ENCODE data around the gene STK36.
A peak's percentile ranks its signal among the peaks of the same experiment; 100 is the strongest.

Gene STK36

GRCh38 chr2:218733171-218734021 lies 61.5 kb downstream of the STK36 start:
- no peak overlapping the region for H3K27ac ChIP-seq (ENCODE audit: low read length)

GRCh38 chr2:218734190-218734975 lies 62.5 kb downstream of the STK36 start:
- peaks cover 4% of the 10 kb centered on the region; the same call in 1 of the 2 replicates for H4K20me1 ChIP-seq (ENCODE audit: insufficient read depth, low read length)
- H3K79me2 ChIP-seq (ENCODE audit: low read length): peaks cover 20% of the 10 kb centered on the region
- H3K36me3 ChIP-seq (replicated peaks; ENCODE audit: low read depth, low read length): peaks cover 7% of the 10 kb centered on the region
- H3K9ac ChIP-seq (ENCODE audit: low read length): no peak overlapping the region
- TF ChIP-seq CTCF (IDR thresholded peaks at IDR 0.05; ENCODE audit: low read depth, low read length) (no peak), EZH2phosphoT487 (IDR thresholded peaks at IDR 0.05; ENCODE audit: low read depth) (no peak)
- H3K9me3 ChIP-seq (ENCODE audit: insufficient read depth, low read length): no peaks in the 10 kb centered on the region
- H3K27me3 ChIP-seq (ENCODE audit: low read depth, low read length): no peaks in the 10 kb centered on the region
- no peak overlapping the region for H3K4me3 ChIP-seq (ENCODE audit: low read length)
- no peak overlapping the region for H2AFZ ChIP-seq (ENCODE audit: low read depth, low read length)
- no peak overlapping the region for H3K27ac ChIP-seq (ENCODE audit: low read length)
- peaks cover 3% of the 10 kb centered on the region; the same call in 1 of the 2 replicates for H3K4me1 ChIP-seq (ENCODE audit: low read length)
- H3K4me2 ChIP-seq (ENCODE audit: low read length): no peak overlapping the region

More at GRCh38 chr2:218733171-218734021, 61.5 kb downstream of the STK36 start:
- H3K4me3 ChIP-seq (ENCODE audit: low read length): no peak overlapping the region
- H3K27me3 ChIP-seq (ENCODE audit: low read depth, low read length): no peaks in the 10 kb centered on the region
- no peak overlapping the region for H3K9ac ChIP-seq (ENCODE audit: low read length)
- no peak for TF ChIP-seq CTCF (IDR thresholded peaks at IDR 0.05; ENCODE audit: low read depth, low read length)
- H3K4me1 ChIP-seq (ENCODE audit: low read length): peaks cover 3% of the 10 kb centered on the region; the same call in 1 of the 2 replicates
- H4K20me1 ChIP-seq (ENCODE audit: insufficient read depth, low read length): peaks cover 4% of the 10 kb centered on the region; the same call in 1 of the 2 replicates
- no peak overlapping the region for H3K4me2 ChIP-seq (ENCODE audit: low read length)
- H3K36me3 ChIP-seq (replicated peaks; ENCODE audit: low read depth, low read length): peaks cover 2% of the 10 kb centered on the region
- H3K79me2 ChIP-seq (ENCODE audit: low read length): peaks cover 22% of the 10 kb centered on the region
- H3K9me3 ChIP-seq (ENCODE audit: insufficient read depth, low read length): no peaks in the 10 kb centered on the region
- no peak overlapping the region for H2AFZ ChIP-seq (ENCODE audit: low read depth, low read length)

- no peaks in the 10 kb centered on the region for H3K27me3 ChIP-seq (ENCODE audit: low read depth, low read length)
- H3K9ac ChIP-seq (ENCODE audit: low read length): no peak overlapping the region
- peaks cover 7% of the 10 kb centered on the region for H3K36me3 ChIP-seq (replicated peaks; ENCODE audit: low read depth, low read length)
- peaks cover 3% of the 10 kb centered on the region; the same call in 1 of the 2 replicates for H3K4me1 ChIP-seq (ENCODE audit: low read length)
- no peak for TF ChIP-seq EZH2phosphoT487 (IDR thresholded peaks at IDR 0.05; ENCODE audit: low read depth)
- TF ChIP-seq CTCF (IDR thresholded peaks at IDR 0.05; ENCODE audit: low read depth, low read length): no peak
- H3K27ac ChIP-seq (ENCODE audit: low read length): no peak overlapping the region
- no peaks in the 10 kb centered on the region for H3K9me3 ChIP-seq (ENCODE audit: insufficient read depth, low read length)
- H2AFZ ChIP-seq (ENCODE audit: low read depth, low read length): no peak overlapping the region
- H3K4me2 ChIP-seq (ENCODE audit: low read length): no peak overlapping the region
- H3K79me2 ChIP-seq (ENCODE audit: low read length): peaks cover 20% of the 10 kb centered on the region
- H3K4me3 ChIP-seq (ENCODE audit: low read length): no peak overlapping the region
- peaks cover 4% of the 10 kb centered on the region; the same call in 1 of the 2 replicates for H4K20me1 ChIP-seq (ENCODE audit: insufficient read depth, low read length)
These were observed 64.6 kb downstream of the STK36 start for GRCh38 chr2:218736531-218736930.

- Histone ChIP-seq H3K79me2 (ENCODE audit: low read length) (no peaks in the 10 kb centered on the region), H3K4me2 (ENCODE audit: low read length) (peak overlapping the region; percentile 63), H3K27ac (ENCODE audit: low read length) (no peak overlapping the region), H3K36me3 (replicated peaks; ENCODE audit: low read depth, low read length) (peaks cover 22% of the 10 kb centered on the region), H3K27me3 (ENCODE audit: low read depth, low read length) (no peaks in the 10 kb centered on the region), H3K4me1 (ENCODE audit: low read length) (peaks cover 32% of the 10 kb centered on the region), H3K9ac (ENCODE audit: low read length) (no peak overlapping the region), H3K9me3 (ENCODE audit: insufficient read depth, low read length) (no peaks in the 10 kb centered on the region), H3K4me3 (ENCODE audit: low read length) (peak overlapping the region; percentile 31; the same call in 1 of the 2 replicates), H2AFZ (ENCODE audit: low read depth, low read length) (no peak overlapping the region), H4K20me1 (ENCODE audit: insufficient read depth, low read length) (peaks cover 8% of the 10 kb centered on the region)
- TF ChIP-seq CTCF (IDR thresholded peaks at IDR 0.05; ENCODE audit: low read depth, low read length): no peak
- TF ChIP-seq EZH2phosphoT487 (IDR thresholded peaks at IDR 0.05; ENCODE audit: low read depth): no peak
These were observed 71.2 kb downstream of the STK36 start for GRCh38 chr2:218743068-218743467.
